DMS 273 (cell line): ENCODE results near the gene MISP.
"Not testable (repeated sequence)": the region's sequence is repeated elsewhere in the genome, so short reads cannot be mapped to it uniquely, and the experiment has no call there.

ENCODE experiments used
- DNase-seq: peaks from one replicate; lab custom pipeline; 2025; ENCODE audit not compliant: unreplicated experiment; lab: John Stamatoyannopoulos, UW

MISP gene

DNA sequence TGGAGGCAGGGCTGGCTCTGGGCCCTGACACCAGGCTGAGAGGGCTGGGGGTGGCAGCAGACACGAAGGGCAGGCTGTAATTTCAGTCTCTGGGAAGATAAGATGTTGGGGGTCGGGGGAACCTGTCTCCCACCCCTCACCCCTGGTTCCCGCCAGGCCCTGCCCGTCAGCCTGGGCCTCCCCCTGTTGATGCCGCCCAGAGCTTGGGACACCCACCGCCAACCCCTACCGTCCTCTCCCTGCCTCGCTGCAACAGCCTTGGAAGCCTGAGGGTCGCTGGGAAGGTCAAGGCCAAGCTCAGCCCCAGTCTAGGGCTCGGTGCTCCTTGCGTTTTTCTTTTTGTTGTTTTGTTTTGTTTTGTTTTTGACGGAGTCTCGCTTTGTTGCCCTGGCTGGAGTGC, 27.7 kb upstream of the MISP start:
- DNase-seq, result no peak

DNA sequence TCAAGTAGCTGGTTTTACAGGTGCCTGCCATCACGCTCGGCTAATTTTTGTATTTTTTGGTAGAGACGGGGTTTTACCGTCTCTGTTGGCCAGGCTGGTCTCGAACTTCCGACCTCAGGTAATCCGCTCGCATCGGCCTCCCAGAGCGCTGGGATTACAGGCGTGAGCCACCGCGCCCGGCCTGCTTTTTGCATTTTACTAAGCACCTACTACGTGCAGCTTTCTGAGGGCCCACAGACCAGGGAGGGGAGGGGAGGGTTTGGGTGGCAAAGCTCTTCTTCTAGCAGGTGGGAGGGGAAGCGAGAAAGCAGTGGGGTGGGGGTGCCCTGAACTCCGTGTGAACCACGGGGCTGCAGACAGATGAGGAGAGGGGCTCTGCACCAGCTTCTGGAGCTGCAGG, 27.2 kb upstream of the MISP start:
- no peak for DNase-seq

DNA sequence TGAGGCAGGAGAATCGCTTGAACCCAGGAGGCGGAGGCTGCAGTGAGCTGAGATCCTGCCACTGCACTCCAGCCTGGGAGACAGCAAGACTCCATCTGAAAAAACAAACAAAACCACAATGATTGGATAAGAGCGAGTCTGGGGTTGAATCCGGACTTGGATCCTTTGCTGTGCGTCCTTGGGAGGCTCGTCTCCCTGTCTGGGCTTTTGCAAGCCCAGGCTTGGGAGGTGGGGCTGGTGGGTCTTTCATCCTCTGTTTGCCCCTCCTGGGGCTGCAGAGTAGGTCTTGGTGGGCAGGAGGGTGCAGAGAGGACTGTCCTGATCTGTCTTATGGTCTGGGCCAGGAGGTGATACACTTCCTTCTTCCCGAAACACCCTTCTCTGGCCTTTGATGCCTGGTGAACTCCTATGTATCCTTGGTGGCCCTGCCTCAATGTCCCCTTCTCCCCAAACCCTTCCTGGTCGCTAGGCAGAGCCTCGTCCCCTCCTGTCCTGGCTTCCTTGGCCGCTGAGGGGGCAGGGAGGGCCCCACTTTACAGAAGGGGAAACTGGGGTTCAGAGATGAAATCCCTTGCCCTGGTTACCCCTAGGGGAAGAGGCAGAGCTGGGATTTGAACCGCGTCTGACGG, 25.3 kb upstream of the MISP start:
- DNase-seq, result no peak

DNA sequence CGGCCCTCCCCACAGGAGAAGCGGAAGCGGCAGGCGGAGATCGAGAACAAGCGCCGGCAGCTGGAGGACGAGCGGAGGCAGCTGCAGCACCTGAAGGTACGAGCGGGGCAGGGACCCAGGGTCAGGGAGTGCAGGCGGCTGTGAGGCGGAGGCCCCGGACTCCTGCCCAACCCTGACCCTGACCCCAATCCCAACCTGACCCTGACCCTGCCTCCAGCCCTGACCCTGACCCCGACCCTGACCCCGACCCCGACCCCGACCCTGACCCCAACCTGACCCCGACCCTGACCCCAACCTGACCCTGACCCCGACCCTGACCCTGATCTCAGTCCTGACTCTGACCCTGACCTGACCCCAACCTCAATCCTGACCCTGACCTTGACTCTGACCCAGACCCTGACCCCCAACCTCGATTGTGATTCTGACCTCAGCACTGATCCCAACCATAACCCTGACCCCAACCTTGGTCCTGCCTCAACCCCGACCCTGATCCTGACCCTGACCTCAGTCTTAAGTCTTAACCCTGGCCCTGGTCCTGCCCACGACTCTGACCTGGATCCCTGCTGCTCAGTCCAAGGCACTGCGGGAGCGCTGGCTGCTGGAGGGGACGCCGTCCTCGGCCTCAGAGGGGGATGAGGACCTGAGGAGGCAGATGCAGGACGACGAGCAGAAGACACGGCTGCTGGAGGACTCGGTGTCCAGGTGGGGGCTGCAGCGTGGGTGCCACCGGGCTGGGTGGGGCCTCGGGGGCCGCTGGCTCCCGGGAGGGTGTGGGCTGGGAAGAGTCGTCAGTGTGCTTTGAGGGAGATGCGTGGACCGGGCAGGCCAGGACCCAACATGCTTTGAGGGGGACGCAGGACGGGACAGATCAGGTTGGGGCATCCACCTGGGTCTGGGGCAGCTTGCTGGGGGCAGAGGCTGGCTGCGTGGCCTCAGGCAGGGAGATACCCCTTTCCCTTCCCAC, 23.6 kb upstream of the MISP start:
- no peak for DNase-seq

DNA sequence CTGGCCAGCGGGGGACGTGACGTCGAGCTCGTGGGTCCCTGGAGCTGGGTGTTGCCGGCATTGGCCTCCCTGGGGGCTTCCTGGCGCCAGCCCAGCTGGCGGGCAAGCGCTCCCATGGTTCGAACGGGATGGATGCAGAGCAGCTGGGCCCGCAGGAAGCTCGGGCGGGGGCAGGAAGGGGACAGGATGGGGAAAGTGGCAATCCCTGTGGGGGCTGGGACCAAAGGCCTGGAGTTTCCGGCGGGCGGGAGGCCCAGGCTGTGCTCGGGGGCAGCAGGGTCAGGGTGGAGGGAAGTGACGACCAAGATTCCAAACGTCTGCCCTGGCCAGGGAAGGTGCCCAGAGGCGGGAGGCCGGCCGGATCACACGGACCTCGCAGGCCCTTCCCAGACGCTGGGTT, 22.9 kb upstream of the MISP start:
- DNase-seq, result peak; percentile 44

DNA sequence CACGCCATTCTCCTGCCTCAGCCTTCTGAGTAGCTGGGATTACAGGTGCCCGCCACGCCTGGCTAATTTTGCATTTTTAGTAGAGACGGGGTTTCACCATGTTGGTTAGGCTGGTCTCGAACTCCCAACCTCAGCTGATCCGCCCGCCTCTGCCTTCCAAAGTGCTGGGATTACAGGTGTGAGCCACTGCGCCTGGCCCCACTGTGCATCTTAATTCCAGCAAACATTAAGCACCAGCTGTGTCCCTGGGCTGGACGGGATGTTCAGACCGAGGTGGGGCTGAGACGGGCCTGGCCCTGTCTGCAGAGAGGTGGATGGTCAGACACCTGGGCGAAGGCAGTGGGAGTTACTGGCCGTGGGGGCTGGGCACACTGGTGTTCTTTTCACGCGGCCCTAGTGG, 21.3 kb upstream of the MISP start:
- DNase-seq, result not testable (repeated sequence)

DNA sequence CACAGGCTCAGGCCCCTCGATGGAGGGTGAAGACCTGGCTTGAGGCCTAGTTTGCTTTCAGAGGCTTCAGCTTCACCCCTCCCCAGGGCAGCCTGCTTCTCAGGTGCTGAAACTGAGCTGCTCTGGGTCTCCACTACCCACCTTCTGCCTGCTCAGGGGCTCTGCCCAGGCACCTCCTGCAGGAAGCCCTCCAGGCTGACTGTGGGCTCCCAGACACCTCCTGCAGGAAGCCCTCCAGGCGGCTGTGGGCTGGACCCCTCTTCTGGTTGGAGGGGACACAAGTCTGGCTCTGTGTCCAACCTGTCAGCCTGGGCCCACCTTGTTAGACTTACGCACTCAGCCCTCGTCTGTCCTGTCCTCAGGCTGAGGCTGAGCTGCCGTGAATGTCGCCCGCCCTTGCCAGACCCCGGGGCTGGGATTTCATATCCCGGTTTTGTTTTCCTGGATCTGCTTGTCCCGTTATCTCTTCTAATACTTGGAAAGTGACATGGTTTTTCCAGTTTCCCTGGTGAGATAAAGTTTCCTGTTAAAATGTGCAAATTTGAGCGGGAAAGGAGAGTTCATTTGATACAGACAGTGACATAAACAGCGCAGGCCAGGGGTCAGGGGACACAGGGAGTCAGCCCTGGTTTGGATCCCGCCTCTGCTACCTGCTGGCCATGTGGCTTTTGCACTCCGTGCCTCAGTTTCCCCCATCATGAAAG, 20.8 kb upstream of the MISP start:
- no peak for DNase-seq

DNA sequence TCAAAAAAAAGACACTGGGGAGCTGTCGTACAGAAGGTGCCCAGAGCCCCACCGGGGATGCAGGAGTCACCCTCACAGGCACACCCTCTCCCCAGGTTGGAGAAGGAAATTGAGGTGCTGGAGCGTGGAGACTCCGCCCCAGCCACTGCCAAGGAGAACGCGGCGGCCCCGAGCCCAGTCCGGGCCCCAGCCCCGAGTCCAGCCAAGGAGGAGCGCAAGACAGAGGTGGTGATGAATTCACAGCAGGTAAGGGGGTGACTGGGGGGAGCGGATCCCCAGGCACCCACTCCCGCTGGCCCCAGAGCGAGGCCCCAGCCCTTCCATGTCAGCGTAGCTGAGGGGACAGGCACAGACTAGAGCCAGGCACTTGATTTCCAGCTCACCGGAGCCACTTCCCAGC, 19.9 kb upstream of the MISP start:
- DNase-seq, result no peak

DNA sequence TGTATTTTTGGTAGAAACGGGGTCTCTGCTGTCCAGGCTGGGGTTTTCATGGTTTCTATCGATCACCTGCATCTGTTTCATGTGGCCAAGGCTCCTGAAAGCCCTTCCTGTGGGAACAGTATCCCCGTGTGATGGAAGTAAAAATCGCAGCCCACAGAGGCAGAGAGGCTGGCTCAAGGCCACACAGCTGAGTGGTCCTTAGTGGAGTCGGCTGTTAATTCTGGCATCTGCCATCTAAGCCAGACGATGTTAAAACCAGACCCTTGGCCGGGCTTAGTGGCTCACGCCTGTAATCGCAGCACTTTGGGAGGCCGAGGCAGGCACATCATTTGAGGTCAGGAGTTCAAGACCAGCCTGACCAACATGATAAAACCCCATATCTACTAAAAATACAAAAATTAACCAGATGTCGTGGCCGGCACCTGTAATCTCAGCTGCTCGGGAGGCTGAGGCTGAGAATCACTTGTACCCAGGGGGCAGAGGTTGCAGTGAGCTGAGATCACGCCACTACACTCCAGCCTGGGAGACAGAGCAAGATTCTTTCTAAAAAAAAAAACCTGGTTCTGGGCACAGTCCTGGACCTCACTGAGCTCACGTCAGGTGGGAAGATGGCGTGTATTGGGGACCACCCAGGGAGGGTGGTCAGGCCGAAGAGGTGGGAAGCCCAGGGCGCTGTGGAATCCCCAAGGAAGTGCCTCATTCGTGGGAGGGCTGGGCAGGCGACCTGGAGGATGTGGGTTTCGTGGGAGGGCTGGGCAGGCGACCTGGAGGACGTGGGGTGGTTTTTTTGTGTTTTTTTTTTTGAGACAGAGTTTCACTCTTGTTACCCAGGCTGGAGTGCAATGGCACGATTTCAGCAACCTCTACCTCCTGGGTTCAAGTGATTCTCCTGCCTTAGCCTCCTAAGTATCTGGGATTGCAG, 18.5 kb upstream of the MISP start:
- no peak for DNase-seq

DNA sequence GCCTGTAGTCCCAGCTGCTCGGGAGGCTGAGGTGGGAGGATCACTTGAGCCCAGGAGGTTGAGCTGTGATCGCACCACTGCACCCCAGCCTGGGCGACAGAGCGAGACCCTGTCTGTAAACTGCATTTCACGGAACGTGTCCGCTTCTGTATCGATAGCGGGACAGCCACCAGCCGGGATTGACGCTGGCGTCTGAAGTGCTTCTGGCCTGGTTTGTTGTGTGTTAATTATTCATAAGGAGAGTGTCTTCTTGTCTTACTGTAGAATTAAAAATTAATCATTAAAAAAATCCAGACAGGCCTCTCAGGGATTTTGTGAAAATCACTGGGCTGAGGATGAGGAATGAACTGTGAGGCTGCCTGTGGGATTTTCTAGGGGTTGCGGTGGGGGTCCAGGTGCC, 16.2 kb upstream of the MISP start:
- no peak for DNase-seq

DNA sequence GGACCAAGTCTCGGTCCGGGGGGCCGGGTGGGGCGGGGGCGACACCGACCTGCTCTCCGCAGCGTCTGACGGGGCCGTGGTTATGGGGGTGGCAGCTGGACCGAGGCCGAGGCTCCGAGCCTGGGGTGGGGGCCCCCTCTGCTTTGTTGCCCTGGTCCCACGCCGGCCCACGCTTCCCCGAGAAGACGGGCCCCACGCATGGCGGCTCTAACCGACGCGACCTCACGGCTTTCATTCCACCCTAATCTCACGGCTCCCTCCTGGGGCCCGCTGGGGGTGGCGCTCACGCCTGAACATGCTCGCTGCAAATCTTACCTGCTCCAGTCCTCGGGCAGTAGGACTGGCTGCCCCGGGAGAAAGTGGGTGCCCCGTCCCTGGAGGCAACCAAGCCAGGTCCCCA, 14.8 kb upstream of the MISP start:
- DNase-seq, result no peak

DNA sequence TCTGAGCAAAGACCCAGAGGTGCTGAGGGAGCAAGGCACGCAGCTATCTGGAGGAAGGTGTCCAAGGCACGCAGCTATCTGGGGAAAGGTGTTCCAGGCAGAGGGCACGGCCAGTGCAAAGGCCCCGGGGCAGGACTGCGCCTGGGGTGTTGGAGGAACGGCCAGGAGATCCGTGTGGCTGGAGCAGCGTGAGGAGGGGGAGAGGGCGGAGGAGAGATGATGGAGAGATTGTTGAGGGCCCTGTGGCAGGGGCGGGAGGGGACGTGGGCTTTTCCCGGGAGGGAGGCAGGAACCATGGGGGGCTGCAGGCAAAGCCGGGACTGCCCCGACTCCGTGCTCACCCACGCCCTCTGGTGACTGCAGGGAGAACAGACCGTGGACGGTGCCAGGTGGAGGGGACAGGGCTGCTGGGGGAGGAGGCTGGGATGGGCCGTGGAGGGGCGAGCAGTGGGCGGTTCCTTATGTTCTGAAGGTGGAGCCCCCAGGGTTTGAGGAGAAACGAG, 13.3 kb upstream of the MISP start:
- DNase-seq, result peak; percentile 80

DNA sequence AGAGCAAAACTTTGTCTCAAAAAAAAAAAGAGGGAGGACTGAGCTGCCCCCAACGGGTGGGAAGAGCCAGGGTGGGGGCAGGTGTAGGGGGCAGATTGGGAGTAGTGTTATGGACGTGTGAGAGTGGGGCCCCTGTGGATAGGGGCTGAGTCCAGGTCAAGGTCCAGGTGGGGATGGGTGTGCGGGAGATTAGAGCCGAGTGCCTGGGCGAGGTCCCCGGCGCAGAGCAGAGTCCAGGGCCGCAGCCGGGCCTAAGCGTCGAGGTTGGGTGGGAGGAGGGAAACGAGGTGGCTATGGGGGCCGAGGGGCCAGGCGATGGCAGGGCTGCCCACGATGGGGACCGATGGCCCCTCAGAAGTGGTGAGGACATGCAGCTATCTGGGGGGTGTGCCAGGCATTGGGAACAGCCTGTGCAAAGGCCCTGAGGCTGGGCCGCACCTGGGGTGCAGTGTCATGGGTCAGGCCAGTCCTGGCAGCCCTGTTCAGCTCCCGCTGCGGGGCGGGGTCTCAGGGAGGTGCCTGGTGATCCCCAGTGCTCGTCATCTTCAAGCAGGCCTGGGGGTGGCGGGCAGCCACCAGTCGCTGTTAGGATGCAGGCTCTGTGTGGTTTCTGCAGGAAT, 12.3 kb upstream of the MISP start:
- no peak for DNase-seq

DNA sequence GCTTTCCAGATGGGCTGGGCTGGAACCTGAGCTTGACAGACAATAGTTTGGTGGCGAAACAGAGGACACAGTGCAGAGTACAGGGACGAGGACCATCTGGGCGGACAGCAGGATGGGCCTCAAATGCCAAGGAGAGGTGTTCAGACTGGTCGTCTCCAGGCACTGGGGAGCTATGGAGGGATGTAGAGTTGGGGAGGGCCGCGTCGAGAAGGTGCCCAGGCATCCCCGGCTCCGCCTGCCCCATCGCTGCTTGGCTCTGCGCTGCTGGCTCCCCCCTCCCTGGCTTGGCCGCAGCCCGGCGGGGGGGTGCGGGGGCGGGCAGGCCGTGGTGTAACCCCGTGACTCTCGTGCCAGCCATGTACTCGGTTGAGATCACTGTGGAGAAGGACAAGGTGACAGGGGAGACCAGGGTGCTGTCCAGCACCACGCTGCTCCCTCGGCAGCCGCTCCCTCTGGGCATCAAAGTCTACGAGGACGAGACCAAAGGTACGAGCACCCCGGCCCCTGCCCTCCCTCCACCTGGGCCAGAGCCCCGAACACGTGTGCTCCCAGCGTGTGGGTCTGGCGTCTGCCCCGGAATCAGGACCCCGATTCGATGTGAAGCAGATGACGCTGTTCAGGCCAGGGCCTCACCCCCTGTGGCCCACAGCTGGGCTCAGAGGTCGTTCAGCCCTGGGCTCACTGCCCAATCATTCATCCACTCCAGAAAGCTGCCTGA, 10.8 kb upstream of the MISP start:
- no peak for DNase-seq

DNA sequence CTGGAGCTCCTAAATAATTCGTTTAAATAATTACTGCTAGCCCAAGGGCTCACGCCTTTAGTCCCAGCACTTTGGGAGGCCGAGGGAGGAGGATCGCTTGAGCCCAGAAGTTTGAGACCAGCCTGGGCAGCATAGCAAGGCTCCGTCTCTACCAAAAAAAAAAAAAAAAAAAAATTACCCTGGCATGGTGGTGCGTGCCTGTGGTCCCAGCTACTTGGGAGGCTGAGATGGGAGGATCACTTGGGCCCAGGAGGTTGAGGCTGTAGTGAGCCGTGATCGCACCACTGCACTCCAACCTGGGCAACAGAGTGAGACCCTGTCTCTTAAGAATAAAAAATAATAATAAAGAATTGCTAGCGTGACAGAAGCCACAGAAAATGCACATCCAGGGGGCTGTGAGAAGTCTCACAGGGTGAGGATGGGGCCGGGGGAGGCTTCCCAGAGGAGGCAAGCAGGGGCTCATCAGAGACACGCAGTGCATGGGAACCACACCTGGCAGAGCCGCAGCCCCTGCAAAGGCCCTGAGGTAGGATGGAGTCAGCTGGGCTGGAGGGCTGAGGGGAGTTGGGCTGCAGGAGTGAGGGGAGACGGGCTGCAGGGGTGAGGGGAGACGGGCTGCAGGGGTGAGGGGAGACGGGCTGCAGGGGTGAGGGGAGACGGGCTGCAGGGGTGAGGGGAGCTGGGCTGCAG, 10.0 kb upstream of the MISP start:
- DNase-seq, result peak; percentile 34

DNA sequence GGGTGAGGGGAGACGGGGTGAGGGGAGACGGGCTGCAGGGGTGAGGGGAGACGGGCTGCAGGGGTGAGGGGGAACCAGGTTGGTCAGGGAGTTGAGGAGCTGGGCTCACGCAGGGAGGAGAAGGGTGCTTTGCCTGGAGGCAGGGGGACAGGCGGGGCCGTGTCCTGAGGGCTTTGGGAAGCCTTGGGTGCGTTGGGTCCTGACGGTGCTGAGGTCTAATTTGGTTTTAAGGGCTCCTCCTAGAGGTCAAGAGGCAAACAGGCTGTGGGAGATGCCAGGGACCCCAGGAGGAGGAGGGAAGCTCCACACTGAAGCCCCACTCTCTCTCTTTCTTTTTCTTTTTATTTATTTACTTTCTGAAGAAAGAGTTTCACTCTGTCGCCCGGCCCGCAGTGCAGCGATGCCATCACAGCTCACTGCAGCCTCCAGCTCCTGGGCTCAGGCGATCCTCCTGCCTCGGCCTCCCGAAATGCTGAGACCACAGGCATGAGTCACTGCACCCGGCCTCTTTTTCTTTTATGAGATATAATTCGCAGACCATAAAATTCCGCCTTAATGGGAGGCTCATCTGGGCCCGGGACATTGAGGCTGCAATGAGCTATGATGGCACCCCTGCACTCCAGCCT, 9.3 kb upstream of the MISP start:
- DNase-seq, result peak; percentile 74

DNA sequence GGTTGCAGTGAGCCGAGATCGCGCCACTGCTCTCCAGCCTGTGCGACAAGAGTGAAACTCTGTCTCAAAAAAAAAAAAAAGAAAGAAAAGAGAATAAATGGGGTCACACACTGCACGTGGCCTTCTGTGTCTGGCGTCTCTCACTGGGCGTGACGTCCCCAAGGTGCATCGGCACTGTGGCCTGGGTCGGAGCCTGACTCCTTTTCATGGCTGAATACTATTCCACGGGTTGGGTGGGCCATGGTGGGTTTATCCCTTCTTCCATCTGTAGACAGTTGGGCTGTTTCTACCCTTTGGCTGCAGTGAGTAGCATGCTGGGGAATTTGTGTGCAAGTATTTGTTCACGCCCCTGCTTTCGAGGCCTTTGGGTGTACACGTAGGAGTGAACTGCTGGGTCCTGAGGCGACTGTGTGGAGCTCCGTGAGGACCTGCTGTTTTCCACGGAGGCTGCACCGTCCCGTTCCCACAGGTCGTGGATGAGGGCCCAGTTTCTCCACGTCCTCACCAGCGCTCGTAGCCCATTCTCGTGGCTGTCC, 8.3 kb upstream of the MISP start:
- DNase-seq, result no peak

DNA sequence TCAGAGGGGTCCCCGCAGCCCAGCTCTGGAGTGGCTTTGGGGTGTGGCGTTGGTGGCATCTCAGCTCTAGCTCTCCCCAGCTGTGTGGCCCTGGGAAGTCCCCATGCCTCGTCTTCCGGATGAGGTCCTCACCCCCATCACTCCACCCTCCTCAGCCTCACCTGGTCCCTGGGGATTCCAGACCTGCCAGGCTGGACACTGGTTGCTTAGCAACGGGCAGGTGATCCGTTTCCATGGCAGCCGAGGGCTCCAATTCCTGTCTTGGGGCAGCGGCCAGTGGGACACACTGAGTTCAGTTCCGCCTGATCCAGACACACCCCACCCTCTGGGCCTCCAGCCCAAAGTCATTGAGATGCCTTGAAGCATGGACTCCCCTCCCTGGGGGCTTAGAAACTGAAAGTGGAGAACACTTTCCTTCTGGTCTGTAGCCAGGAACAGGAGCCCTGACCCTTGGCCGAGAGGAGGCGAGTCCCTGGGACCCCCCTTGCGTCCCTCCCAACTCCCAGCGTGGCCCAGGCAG, 7.7 kb upstream of the MISP start:
- peak; percentile 59 for DNase-seq
